ENCODE data around the gene FMNL2. TPM values are rescaled to one million over a fixed set of nuclear protein-coding genes. Genes with fewer than 3 reads are reported as not detected.

Gene FMNL2
- 1 to 10 TPM in 1 of 2 experiments, under 1 TPM in 1; 0.94 to 1.6 TPM for total RNA-seq
- polyA plus RNA-seq: under 1 TPM in 1 of 2 donors, not detected in 1; 0.06 TPM

DNA sequence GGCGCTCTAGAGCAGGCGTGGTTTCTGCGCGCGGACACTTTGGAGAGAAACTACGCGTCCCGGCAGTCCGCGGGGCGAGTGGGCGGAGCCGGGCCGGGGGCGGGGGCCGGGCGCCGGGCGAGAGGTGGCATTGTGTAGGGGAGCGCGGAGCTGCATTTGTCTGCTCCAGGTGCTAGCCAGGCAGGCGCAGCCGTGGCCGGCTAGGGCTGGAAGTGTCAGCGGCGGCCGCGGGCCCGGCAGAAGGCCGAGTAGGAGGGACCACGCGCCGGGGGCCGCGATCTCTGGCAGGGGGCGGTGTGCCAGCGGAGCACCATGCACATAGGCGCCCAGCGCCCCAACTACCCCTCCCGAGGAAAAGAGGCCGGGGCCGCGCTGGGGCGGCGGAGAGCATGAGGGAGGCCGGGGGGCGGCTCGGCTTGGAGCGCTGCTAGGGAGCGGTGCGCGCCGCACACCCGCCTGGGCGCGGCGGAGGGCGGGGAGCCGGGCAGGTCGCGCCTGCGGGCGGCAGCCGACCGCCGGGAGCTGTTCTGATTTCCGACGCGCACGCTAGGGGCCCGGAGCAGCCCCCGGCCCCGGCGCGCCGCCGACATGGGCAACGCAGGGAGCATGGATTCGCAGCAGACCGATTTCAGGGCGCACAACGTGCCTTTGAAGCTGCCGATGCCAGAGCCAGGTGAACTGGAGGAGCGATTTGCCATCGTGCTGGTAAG, at the start of gene FMNL2:
Gene FMNL2 (plus strand): TSS at position 159 of the 710 bp plus-strand sequence.
- H3K27ac ChIP-seq (ENCODE audit: low read depth, low read length): no peak within 1 kb of the TSS
- Mint-ChIP-seq H3K36me3 (no peaks in the 10 kb centered on the region), H3K27ac (peak within 1 kb of the TSS in 1 of 7 donors; percentile 7), H3K9me3 (peaks cover 0 to 2% (median 0%) of the 10 kb centered on the region in 8 donors), H3K4me3 (peak within 1 kb of the TSS; percentile 56 to 85 (median 78)), H3K4me1 (peaks cover 7 to 15% (median 8%) of the 10 kb centered on the region in 4 donors), H3K27me3 (peaks cover 28 to 41% of the 10 kb centered on the region in 2 donors)
- no peaks in the 10 kb centered on the region for H3K36me3 ChIP-seq (ENCODE audit: insufficient read depth, low read length)
- peaks cover 4% of the 10 kb centered on the region for H3K4me1 ChIP-seq (ENCODE audit: insufficient read depth, low read length)
- intact Hi-C loops (cut with micrococcal nuclease): no loop called here
- H3K4me3 ChIP-seq (ENCODE audit: low read length in 2 of 2): no peak within 1 kb of the TSS
- H3K27me3 ChIP-seq (ENCODE audit: insufficient read depth, low read length): peaks cover 18% of the 10 kb centered on the region
- ChIA-PET CTCF (ENCODE audit: partially characterized antibody) (interaction anchor here (1.7 kb wide), 1 partner anchor 159 kb away, joined by 4 read pairs; the partner anchor contains the start of gene STAM2), POLR2A (ENCODE audit: partially characterized antibody) (no interaction called here)
- peak in 3 of 5 donors; percentile 3 to 9 (median 7) for DNase-seq
- no peaks in the 10 kb centered on the region for H3K9me3 ChIP-seq (ENCODE audit: control insufficient read depth in 1 of 2, low read length in 2 of 2)

GRCh38 chr2:152292991-152293390, 42.0 kb upstream of the FMNL2 start:
- intact Hi-C loops (cut with micrococcal nuclease): no loop called here
- ChIA-PET CTCF (ENCODE audit: partially characterized antibody) (no interaction called here), POLR2A (ENCODE audit: partially characterized antibody) (no interaction called here)
- no peak overlapping the region for H3K27ac Mint-ChIP-seq
- Histone ChIP-seq H3K4me3 (ENCODE audit: low read length in 2 of 2) (no peak overlapping the region), H3K9me3 (ENCODE audit: control insufficient read depth in 1 of 2, low read length in 2 of 2) (no peaks in the 10 kb centered on the region), H3K27me3 (ENCODE audit: insufficient read depth, low read length) (no peaks in the 10 kb centered on the region), H3K27ac (ENCODE audit: low read depth, low read length) (no peak overlapping the region), H3K4me1 (ENCODE audit: insufficient read depth, low read length) (no peaks in the 10 kb centered on the region), H3K36me3 (ENCODE audit: insufficient read depth, low read length) (no peaks in the 10 kb centered on the region)
- H3K36me3 Mint-ChIP-seq: no peaks in the 10 kb centered on the region
- H3K4me1 Mint-ChIP-seq: no peaks in the 10 kb centered on the region
- H3K4me3 Mint-ChIP-seq: no peak overlapping the region
- H3K9me3 Mint-ChIP-seq: peaks cover 0 to 2% (median 0%) of the 10 kb centered on the region in 8 donors
- no peak for DNase-seq
- H3K27me3 Mint-ChIP-seq: peaks cover 0 to 2% of the 10 kb centered on the region in 2 donors

DNA sequence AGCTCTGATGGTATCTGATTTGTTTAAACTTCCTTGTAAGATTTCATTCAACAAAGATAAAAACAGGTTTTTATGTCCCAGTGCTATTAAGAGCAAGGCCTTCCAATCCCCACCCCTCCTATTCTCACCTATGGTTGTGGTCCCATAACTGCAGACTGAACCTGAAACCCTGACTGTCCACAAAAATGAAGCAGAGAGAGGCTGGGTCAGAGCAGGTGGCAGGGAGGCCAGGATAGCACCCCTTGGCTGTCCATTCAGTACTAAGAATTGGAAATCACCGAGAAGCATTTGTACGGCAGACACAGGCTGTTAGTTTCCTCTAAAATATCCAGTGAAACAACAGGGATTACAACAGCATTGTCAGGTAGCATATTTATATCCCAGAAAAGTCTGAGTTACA, 37.3 kb upstream of the FMNL2 start:
- H3K9me3 Mint-ChIP-seq: peaks cover 0 to 3% (median 0%) of the 10 kb centered on the region in 8 donors
- no peaks in the 10 kb centered on the region for H3K36me3 ChIP-seq (ENCODE audit: insufficient read depth, low read length)
- no peaks in the 10 kb centered on the region for H3K9me3 ChIP-seq (ENCODE audit: control insufficient read depth in 1 of 2, low read length in 2 of 2)
- H3K27ac ChIP-seq (ENCODE audit: low read depth, low read length): no peak overlapping the region
- CTCF ChIA-PET (ENCODE audit: partially characterized antibody): no interaction called here
- H3K27me3 Mint-ChIP-seq: peaks cover 7 to 11% of the 10 kb centered on the region in 2 donors
- H3K27ac Mint-ChIP-seq: no peak overlapping the region
- no peaks in the 10 kb centered on the region for H3K36me3 Mint-ChIP-seq
- H3K4me3 ChIP-seq (ENCODE audit: low read length in 2 of 2): no peak overlapping the region
- H3K27me3 ChIP-seq (ENCODE audit: insufficient read depth, low read length): no peaks in the 10 kb centered on the region
- H3K4me3 Mint-ChIP-seq: no peak overlapping the region
- POLR2A ChIA-PET (ENCODE audit: partially characterized antibody): no interaction called here
- intact Hi-C loops (cut with micrococcal nuclease): no loop called here
- H3K4me1 ChIP-seq (ENCODE audit: insufficient read depth, low read length): no peaks in the 10 kb centered on the region
- no peak for DNase-seq
- H3K4me1 Mint-ChIP-seq: no peaks in the 10 kb centered on the region

DNA sequence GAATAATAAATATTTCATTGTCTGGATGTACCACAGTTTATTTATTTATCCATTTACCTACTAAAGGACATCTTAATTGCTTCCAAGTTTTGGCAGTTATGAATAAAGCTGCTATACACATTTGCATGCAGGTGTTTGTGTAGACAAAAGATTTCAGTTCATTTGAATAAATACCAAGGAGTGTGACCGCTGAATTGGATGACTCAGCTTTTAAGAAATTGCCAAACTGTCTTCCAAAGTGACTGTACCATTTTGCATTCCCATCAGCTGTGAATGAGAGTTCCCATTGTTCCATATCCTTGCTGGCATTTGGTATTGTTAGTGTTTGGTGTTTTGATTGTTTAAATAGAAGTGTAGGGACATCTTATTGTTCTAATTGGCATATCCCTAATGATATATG, 36.2 kb upstream of the FMNL2 start:
- CTCF ChIA-PET (ENCODE audit: partially characterized antibody): no interaction called here
- Histone ChIP-seq H3K36me3 (ENCODE audit: insufficient read depth, low read length) (no peaks in the 10 kb centered on the region), H3K27me3 (ENCODE audit: insufficient read depth, low read length) (no peaks in the 10 kb centered on the region), H3K4me1 (ENCODE audit: insufficient read depth, low read length) (no peaks in the 10 kb centered on the region), H3K9me3 (ENCODE audit: control insufficient read depth in 1 of 2, low read length in 2 of 2) (no peaks in the 10 kb centered on the region), H3K27ac (ENCODE audit: low read depth, low read length) (no peak overlapping the region), H3K4me3 (ENCODE audit: low read length in 2 of 2) (no peak overlapping the region)
- Mint-ChIP-seq H3K27me3 (peaks cover 9 to 11% of the 10 kb centered on the region in 2 donors), H3K4me3 (no peak overlapping the region), H3K36me3 (no peaks in the 10 kb centered on the region), H3K27ac (no peak overlapping the region), H3K4me1 (no peaks in the 10 kb centered on the region), H3K9me3 (peaks cover 0 to 3% (median 0%) of the 10 kb centered on the region in 8 donors)
- no peak for DNase-seq
- intact Hi-C loops (cut with micrococcal nuclease): no loop called here
- POLR2A ChIA-PET (ENCODE audit: partially characterized antibody): no interaction called here

DNA sequence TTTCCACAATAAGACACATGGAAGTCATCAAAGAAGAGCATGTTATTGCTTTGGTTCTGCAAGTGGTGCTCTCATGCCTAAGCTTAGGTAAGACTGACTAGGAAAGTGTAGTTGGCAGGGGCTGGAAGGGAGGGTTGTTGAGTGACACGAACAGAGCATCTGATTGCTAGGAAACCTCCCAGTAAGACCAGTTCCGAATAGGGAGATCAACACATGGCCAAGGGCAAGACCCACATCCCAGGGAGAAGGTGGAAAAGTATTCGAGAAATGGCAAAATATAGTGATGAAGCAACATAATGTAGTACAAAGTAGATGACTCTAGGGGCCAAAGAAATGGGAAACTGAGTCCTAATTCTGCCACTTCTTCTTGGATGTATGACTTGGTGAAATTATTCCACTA, 33.8 kb upstream of the FMNL2 start:
- H3K9me3 ChIP-seq (ENCODE audit: control insufficient read depth in 1 of 2, low read length in 2 of 2): no peaks in the 10 kb centered on the region
- Mint-ChIP-seq H3K27me3 (peaks cover 7 to 12% of the 10 kb centered on the region in 2 donors), H3K4me3 (no peak overlapping the region), H3K9me3 (peaks cover 0 to 3% (median 0%) of the 10 kb centered on the region in 8 donors), H3K27ac (no peak overlapping the region), H3K4me1 (no peaks in the 10 kb centered on the region), H3K36me3 (no peaks in the 10 kb centered on the region)
- CTCF ChIA-PET (ENCODE audit: partially characterized antibody): no interaction called here
- no peaks in the 10 kb centered on the region for H3K27me3 ChIP-seq (ENCODE audit: insufficient read depth, low read length)
- no peaks in the 10 kb centered on the region for H3K4me1 ChIP-seq (ENCODE audit: insufficient read depth, low read length)
- no peak overlapping the region for H3K4me3 ChIP-seq (ENCODE audit: low read length in 2 of 2)
- no peak for DNase-seq
- intact Hi-C loops (cut with micrococcal nuclease): no loop called here
- H3K36me3 ChIP-seq (ENCODE audit: insufficient read depth, low read length): no peaks in the 10 kb centered on the region
- POLR2A ChIA-PET (ENCODE audit: partially characterized antibody): no interaction called here
- H3K27ac ChIP-seq (ENCODE audit: low read depth, low read length): no peak overlapping the region

DNA sequence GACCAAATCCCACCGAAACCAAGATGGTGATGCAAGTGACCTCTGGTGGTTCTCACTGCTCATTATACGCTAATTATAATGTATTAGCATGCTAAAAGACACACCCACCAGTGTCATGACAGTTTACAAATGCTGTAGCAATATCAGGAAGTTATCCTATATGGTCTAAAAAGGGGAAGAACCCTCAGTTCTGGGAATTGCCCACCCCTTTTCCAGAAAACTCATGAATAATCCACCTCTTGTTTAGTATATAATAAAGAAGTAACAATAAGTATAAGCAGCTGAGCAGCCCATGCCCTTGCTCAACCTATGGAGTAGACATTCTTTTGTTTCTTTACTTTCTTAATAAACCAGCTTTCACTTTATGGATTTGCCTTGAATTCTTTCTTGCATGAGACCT, 31.0 kb upstream of the FMNL2 start:
- Histone ChIP-seq H3K9me3 (ENCODE audit: control insufficient read depth in 1 of 2, low read length in 2 of 2) (no peaks in the 10 kb centered on the region), H3K36me3 (ENCODE audit: insufficient read depth, low read length) (no peaks in the 10 kb centered on the region), H3K27me3 (ENCODE audit: insufficient read depth, low read length) (no peaks in the 10 kb centered on the region), H3K4me3 (ENCODE audit: low read length in 2 of 2) (no peak overlapping the region), H3K4me1 (ENCODE audit: insufficient read depth, low read length) (no peaks in the 10 kb centered on the region), H3K27ac (ENCODE audit: low read depth, low read length) (no peak overlapping the region)
- H3K27me3 Mint-ChIP-seq: peaks cover 7 to 12% of the 10 kb centered on the region in 2 donors
- no peaks in the 10 kb centered on the region for H3K4me1 Mint-ChIP-seq
- intact Hi-C loops (cut with micrococcal nuclease): no loop called here
- no peak overlapping the region for H3K4me3 Mint-ChIP-seq
- no peaks in the 10 kb centered on the region for H3K36me3 Mint-ChIP-seq
- DNase-seq: no peak
- ChIA-PET CTCF (ENCODE audit: partially characterized antibody) (no interaction called here), POLR2A (ENCODE audit: partially characterized antibody) (no interaction called here)
- no peak overlapping the region for H3K27ac Mint-ChIP-seq
- H3K9me3 Mint-ChIP-seq: peaks cover 0 to 3% (median 0%) of the 10 kb centered on the region in 8 donors

GRCh38 chr2:152304836-152305235, 30.1 kb upstream of the FMNL2 start:
- Histone ChIP-seq H3K36me3 (ENCODE audit: insufficient read depth, low read length) (no peaks in the 10 kb centered on the region), H3K4me1 (ENCODE audit: insufficient read depth, low read length) (no peaks in the 10 kb centered on the region), H3K27ac (ENCODE audit: low read depth, low read length) (no peak overlapping the region), H3K4me3 (ENCODE audit: low read length in 2 of 2) (no peak overlapping the region), H3K9me3 (ENCODE audit: control insufficient read depth in 1 of 2, low read length in 2 of 2) (no peaks in the 10 kb centered on the region), H3K27me3 (ENCODE audit: insufficient read depth, low read length) (no peaks in the 10 kb centered on the region)
- H3K36me3 Mint-ChIP-seq: no peaks in the 10 kb centered on the region
- ChIA-PET CTCF (ENCODE audit: partially characterized antibody) (no interaction called here), POLR2A (ENCODE audit: partially characterized antibody) (no interaction called here)
- H3K27ac Mint-ChIP-seq: no peak overlapping the region
- H3K4me1 Mint-ChIP-seq: no peaks in the 10 kb centered on the region
- H3K4me3 Mint-ChIP-seq: no peak overlapping the region
- intact Hi-C loops (cut with micrococcal nuclease): no loop called here
- H3K27me3 Mint-ChIP-seq: peaks cover 7 to 12% of the 10 kb centered on the region in 2 donors
- no peak for DNase-seq
- H3K9me3 Mint-ChIP-seq: peaks cover 0 to 3% (median 0%) of the 10 kb centered on the region in 8 donors

Measured in CD4-positive, alpha-beta memory T cell (primary cell).